ENCODE data around the gene MME. TPM values are rescaled to one million over a fixed set of nuclear protein-coding genes. Genes with fewer than 3 reads are reported as not detected.

The MME gene
- total RNA-seq, 2 experiments from 2014 or later = not detected

DNA sequence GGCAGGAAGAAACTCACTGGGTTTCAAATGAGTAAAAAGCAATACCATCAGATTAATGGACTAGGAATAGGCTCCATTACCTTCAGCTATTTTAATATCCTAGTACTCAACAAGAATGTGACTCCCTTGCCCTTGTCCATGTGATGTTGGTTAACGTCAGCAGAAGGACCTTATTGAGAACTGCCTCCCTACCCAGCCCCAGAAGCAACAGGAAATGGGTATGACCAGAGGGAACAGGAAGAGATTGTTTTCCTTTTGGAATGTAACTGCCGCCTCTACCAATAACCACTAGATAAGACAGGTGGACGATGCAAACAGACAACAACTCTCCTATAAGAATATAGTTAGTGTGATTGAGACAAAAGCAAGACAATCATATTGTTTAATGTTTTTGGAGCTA is 10.4 kb upstream of the MME start:
- H3K27ac Mint-ChIP-seq = no peak overlapping the region
- H3K4me1 Mint-ChIP-seq = no peaks in the 10 kb centered on the region

GRCh38 chr3:155070316-155070715 is 9.8 kb upstream of the MME start:
- Mint-ChIP-seq H3K4me1 (no peaks in the 10 kb centered on the region), H3K4me3 (no peak overlapping the region), H3K36me3 (ENCODE audit: low read depth) (no peaks in the 10 kb centered on the region), H3K27me3 (no peaks in the 10 kb centered on the region), H3K27ac (no peak overlapping the region), H3K9me3 (no peaks in the 10 kb centered on the region)
- DNase-seq = no peak
- ChIA-PET POLR2A (no interaction called here), CTCF (no interaction called here)

More for the DNA sequence above, 10.4 kb upstream of the MME start:
- CTCF ChIA-PET = no interaction called here
- Mint-ChIP-seq H3K9me3 (no peaks in the 10 kb centered on the region), H3K36me3 (ENCODE audit: low read depth) (no peaks in the 10 kb centered on the region), H3K27me3 (no peaks in the 10 kb centered on the region), H3K4me3 (no peak overlapping the region)
- no peak for DNase-seq
- POLR2A ChIA-PET = no interaction called here

DNA sequence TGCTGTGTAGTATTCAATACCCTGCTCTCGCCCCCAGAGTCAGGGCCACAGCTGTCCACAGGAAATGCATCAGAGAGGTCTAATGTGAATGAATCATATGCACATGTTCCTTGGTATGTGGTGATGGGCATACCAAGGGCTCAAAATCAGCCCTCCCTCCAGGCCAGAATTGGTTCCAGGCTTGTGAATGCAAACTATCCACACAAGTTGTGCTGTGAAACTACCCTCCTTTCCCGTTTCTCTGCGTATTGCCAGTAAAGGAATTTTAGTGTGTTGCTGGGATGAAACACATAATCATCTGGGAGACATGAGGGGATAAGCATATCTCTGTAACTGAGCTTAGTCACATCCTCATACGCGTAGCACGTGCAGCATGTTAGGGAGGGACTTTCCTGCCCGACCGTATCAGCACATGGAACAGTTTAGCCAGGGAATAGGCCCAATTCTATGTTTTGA is 9.2 kb upstream of the MME start:
- no peak for DNase-seq
- H3K27me3 Mint-ChIP-seq = no peaks in the 10 kb centered on the region
- ChIA-PET POLR2A (no interaction called here), CTCF (no interaction called here)
- H3K9me3 Mint-ChIP-seq = no peaks in the 10 kb centered on the region
- no peaks in the 10 kb centered on the region for H3K36me3 Mint-ChIP-seq (ENCODE audit: low read depth)
- no peak overlapping the region for H3K4me3 Mint-ChIP-seq
- H3K27ac Mint-ChIP-seq = no peak overlapping the region
- H3K4me1 Mint-ChIP-seq = no peaks in the 10 kb centered on the region

- ChIA-PET CTCF (no interaction called here), POLR2A (no interaction called here)
- Mint-ChIP-seq H3K27ac (no peak overlapping the region), H3K4me3 (no peak overlapping the region), H3K36me3 (ENCODE audit: low read depth) (no peaks in the 10 kb centered on the region), H3K9me3 (no peaks in the 10 kb centered on the region), H3K4me1 (peaks cover 5% of the 10 kb centered on the region), H3K27me3 (peaks cover 29% of the 10 kb centered on the region)
- no peak for DNase-seq
Measured at GRCh38 chr3:155075200-155075599, 4.9 kb upstream of the MME start.

GRCh38 chr3:155076888-155077287 is 3.2 kb upstream of the MME start:
- no peak overlapping the region for H3K4me3 Mint-ChIP-seq
- H3K9me3 Mint-ChIP-seq = no peaks in the 10 kb centered on the region
- CTCF ChIA-PET = no interaction called here
- H3K27me3 Mint-ChIP-seq = peaks cover 45% of the 10 kb centered on the region
- POLR2A ChIA-PET = no interaction called here
- H3K36me3 Mint-ChIP-seq (ENCODE audit: low read depth) = no peaks in the 10 kb centered on the region
- DNase-seq = no peak
- peaks cover 10% of the 10 kb centered on the region for H3K4me1 Mint-ChIP-seq
- no peak overlapping the region for H3K27ac Mint-ChIP-seq

DNA sequence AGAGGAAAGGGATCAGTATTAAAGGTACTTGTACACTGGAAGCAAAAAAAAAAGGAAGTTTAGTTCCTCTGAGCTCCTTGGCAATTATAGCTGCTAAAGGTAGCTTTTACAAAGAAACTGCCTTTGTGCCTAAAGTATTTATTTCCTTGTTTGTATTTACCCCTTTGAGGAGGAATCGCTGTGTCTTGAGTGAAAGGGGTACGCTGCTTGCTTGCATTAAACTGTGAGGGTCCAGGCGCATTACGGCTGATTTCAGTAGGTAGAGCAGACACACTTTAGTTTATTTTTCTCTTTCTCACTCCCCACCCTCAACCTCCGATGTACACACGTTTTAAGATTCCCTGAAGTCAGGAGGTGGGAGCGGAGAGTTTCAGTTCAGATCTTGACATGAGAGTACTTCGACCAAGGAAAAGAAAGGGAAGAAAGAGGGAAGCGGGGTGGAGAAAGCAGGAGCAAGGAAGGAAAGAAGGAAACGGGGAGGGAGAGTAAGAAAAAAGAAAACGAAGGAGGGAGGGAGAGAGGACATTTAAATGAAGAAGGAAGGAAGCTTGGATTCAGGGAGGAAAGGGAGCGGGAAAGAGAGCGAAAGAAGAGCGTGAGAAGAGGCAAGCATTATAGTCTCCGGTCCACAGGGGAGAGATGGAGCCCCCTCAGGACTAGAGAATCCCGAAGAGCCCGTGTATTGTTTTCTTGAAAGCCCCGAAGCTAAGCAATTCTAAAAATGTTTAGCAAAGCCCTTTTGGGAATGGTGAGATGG is 1.2 kb upstream of the MME start:
- CTCF ChIA-PET = no interaction called here
- H3K4me1 Mint-ChIP-seq = peaks cover 10% of the 10 kb centered on the region
- H3K4me3 Mint-ChIP-seq = peak overlapping the region; percentile 14
- no peak for DNase-seq
- POLR2A ChIA-PET = no interaction called here
- peaks cover 54% of the 10 kb centered on the region for H3K27me3 Mint-ChIP-seq
- no peaks in the 10 kb centered on the region for H3K36me3 Mint-ChIP-seq (ENCODE audit: low read depth)
- no peaks in the 10 kb centered on the region for H3K9me3 Mint-ChIP-seq
- no peak overlapping the region for H3K27ac Mint-ChIP-seq

GRCh38 chr3:155079468-155079745 is 712 bp upstream of the MME start:
- ChIA-PET POLR2A (no interaction called here), CTCF (no interaction called here)
- H3K27me3 Mint-ChIP-seq = peaks cover 54% of the 10 kb centered on the region
- no peaks in the 10 kb centered on the region for H3K36me3 Mint-ChIP-seq (ENCODE audit: low read depth)
- no peak overlapping the region for H3K4me3 Mint-ChIP-seq
- peaks cover 10% of the 10 kb centered on the region for H3K4me1 Mint-ChIP-seq
- DNase-seq = no peak
- H3K9me3 Mint-ChIP-seq = no peaks in the 10 kb centered on the region
- no peak overlapping the region for H3K27ac Mint-ChIP-seq

DNA sequence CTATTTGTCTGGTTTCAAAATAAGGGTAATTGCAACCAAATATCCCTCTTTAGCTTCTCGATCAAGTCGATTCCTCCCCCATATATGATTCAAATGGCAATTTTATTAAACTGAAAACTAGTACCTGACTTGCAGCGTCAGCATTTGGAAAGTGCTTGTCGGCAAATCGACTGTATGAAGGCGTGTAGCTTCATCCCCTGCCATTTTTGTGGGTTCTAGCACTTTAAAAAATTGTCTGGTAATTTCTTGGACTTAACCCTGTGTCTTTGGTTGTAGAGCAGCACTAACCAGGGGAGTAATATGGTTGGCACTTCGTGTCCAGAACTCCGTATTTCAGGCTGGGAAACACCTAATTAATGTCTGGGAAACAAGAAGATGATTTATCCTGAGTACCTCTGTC is 573 bp downstream of the MME start:
- ChIA-PET CTCF (no interaction called here), POLR2A (no interaction called here)
- no peak for DNase-seq
- H3K9me3 Mint-ChIP-seq = no peaks in the 10 kb centered on the region
- peaks cover 10% of the 10 kb centered on the region for H3K4me1 Mint-ChIP-seq
- H3K27me3 Mint-ChIP-seq = peaks cover 54% of the 10 kb centered on the region
- no peaks in the 10 kb centered on the region for H3K36me3 Mint-ChIP-seq (ENCODE audit: low read depth)
- no peak overlapping the region for H3K27ac Mint-ChIP-seq
- H3K4me3 Mint-ChIP-seq = peak overlapping the region; percentile 51

DNA sequence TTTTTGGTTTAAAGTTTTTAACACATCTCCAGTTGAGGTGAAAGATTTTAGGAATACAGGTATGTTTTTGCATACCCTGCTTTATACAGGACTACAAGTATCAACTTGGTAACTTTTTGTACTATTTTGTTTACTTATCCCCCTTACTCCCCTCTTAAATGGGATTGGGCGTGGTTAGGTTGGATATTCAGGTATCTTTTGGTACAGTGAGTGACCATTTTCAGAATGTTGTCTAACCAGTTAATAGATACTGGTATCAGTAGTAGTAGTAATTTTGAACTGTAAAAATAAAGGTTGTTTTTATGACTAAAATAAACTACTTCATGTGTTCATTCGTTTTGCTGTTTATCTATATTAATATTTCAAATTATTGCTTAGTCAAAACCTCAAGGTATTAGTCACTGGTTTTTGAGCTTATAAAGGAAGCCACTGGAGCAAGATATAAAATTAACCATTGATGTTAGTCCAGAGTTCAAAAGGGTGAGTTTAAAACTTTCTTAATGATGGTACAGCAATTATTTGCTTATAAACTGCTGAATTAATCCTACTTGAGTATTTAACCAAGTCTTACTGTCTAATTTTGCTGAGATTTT is 3.3 kb downstream of the MME start:
- CTCF ChIA-PET = no interaction called here
- no peak overlapping the region for H3K4me3 Mint-ChIP-seq
- H3K27ac Mint-ChIP-seq = no peak overlapping the region
- no peaks in the 10 kb centered on the region for H3K9me3 Mint-ChIP-seq
- no peaks in the 10 kb centered on the region for H3K36me3 Mint-ChIP-seq (ENCODE audit: low read depth)
- POLR2A ChIA-PET = no interaction called here
- peaks cover 40% of the 10 kb centered on the region for H3K27me3 Mint-ChIP-seq
- peaks cover 10% of the 10 kb centered on the region for H3K4me1 Mint-ChIP-seq
- DNase-seq = no peak

- Mint-ChIP-seq H3K27ac (no peak overlapping the region), H3K36me3 (ENCODE audit: low read depth) (no peaks in the 10 kb centered on the region), H3K27me3 (peaks cover 29% of the 10 kb centered on the region), H3K9me3 (no peaks in the 10 kb centered on the region), H3K4me1 (peaks cover 5% of the 10 kb centered on the region), H3K4me3 (no peak overlapping the region)
- ChIA-PET POLR2A (no interaction called here), CTCF (no interaction called here)
- DNase-seq = no peak
Measured at GRCh38 chr3:155084567-155084966, 4.4 kb downstream of the MME start.

- Mint-ChIP-seq H3K27me3 (peaks cover 16% of the 10 kb centered on the region), H3K36me3 (ENCODE audit: low read depth) (no peaks in the 10 kb centered on the region), H3K27ac (no peak overlapping the region), H3K4me1 (no peaks in the 10 kb centered on the region), H3K4me3 (no peak overlapping the region), H3K9me3 (no peaks in the 10 kb centered on the region)
- no peak for DNase-seq
- ChIA-PET POLR2A (no interaction called here), CTCF (no interaction called here)
Measured at GRCh38 chr3:155086051-155086450, 5.9 kb downstream of the MME start.

DNA sequence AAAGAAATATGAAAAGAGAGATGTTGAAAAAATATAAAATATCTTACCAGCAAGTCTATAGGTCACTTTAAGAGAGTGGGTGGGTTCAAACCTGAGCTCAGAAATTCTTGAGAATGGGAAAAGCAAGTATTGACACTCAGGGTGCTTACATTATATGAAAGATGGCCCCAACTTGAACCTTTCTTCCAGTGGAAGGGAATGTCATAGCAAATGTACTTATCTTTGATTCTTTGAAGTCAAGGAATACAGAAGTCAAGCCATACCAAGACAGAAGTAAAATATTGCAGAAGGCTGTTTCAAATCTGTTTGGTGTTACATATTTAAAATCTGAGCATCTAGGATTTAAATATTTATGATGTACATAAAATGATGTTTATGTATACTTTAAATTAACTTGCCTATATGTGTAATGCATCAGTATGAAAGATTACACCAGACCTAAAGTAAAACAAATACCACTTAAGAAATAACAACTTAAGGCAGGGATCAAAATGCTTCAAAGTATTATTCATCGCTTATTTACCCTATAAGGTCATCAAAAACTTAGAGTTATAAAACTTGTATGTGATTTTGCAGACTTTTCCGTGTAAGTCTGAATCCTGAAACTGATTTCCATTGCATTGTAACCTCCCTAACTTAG is 8.7 kb downstream of the MME start:
- CTCF ChIA-PET = no interaction called here
- no peak for DNase-seq
- H3K4me1 Mint-ChIP-seq = no peaks in the 10 kb centered on the region
- POLR2A ChIA-PET = no interaction called here
- H3K27me3 Mint-ChIP-seq = no peaks in the 10 kb centered on the region
- no peak overlapping the region for H3K27ac Mint-ChIP-seq
- no peaks in the 10 kb centered on the region for H3K9me3 Mint-ChIP-seq
- no peak overlapping the region for H3K4me3 Mint-ChIP-seq
- H3K36me3 Mint-ChIP-seq (ENCODE audit: low read depth) = no peaks in the 10 kb centered on the region

DNA sequence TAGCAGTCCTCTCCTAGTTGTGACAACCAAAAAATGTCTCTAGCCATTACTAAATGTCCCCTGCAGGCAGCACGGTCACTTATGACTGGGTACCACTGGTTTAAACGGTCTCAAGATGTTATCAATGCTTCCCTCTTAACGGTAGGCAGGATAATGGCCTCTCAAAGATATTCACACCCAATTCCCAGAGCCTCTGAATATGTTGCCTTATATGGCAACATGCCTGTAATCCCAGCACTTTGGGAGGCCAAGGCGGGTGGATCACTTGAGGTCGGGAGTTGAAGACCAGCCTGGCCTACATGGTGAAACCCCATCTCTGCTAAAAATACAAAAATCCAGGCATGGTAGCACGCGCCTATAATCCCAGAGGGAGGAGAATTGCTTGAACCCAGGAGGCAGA is 9.4 kb downstream of the MME start:
- ChIA-PET CTCF (no interaction called here), POLR2A (no interaction called here)
- no peaks in the 10 kb centered on the region for H3K9me3 Mint-ChIP-seq
- no peak overlapping the region for H3K27ac Mint-ChIP-seq
- DNase-seq = no peak
- no peak overlapping the region for H3K4me3 Mint-ChIP-seq
- H3K4me1 Mint-ChIP-seq = no peaks in the 10 kb centered on the region
- H3K27me3 Mint-ChIP-seq = no peaks in the 10 kb centered on the region
- no peaks in the 10 kb centered on the region for H3K36me3 Mint-ChIP-seq (ENCODE audit: low read depth)

- H3K9me3 Mint-ChIP-seq = no peaks in the 10 kb centered on the region
- POLR2A ChIA-PET = no interaction called here
- H3K4me3 Mint-ChIP-seq = no peak overlapping the region
- H3K36me3 Mint-ChIP-seq (ENCODE audit: low read depth) = no peaks in the 10 kb centered on the region
- no peak overlapping the region for H3K27ac Mint-ChIP-seq
- no peaks in the 10 kb centered on the region for H3K27me3 Mint-ChIP-seq
- CTCF ChIA-PET = no interaction called here
- H3K4me1 Mint-ChIP-seq = no peaks in the 10 kb centered on the region
- DNase-seq = no peak
Measured at GRCh38 chr3:155093261-155093660, 13.1 kb downstream of the MME start.

All from activated CD4-positive, alpha-beta T cell treated with anti-CD3 and anti-CD28 coated beads, Interleukin-2, amount 10 ng/mL, durations not matched to agents 7 days and 5 days (primary cell).